ENCODE measurements around the gene LRRC14B. TPM values are rescaled to one million over a fixed set of nuclear protein-coding genes. Genes with fewer than 3 reads are reported as not detected.

Gene LRRC14B
- polyA plus RNA-seq, 3 donors: not detected

GRCh38 chr5:185095-186070 is 5.9 kb upstream of the LRRC14B start:
- H3K4me3 Mint-ChIP-seq: no peak overlapping the region
- Histone ChIP-seq H3K9me3 (replicated peaks in 1 of 2; ENCODE audit: control insufficient read depth in 1 of 2, insufficient read depth in 1 of 2, low read length in 2 of 2) (no peaks in the 10 kb centered on the region), H3K27ac (ENCODE audit: low read depth in 1 of 2, low read length in 2 of 2) (no peak overlapping the region), H3K4me3 (replicated peaks in 1 of 3; ENCODE audit: low read depth in 2 of 3, low read length in 3 of 3) (no peak overlapping the region), H3K4me1 (ENCODE audit: control insufficient read depth in 1 of 2, insufficient read depth in 2 of 2, low read length in 2 of 2) (peaks cover 0 to 3% of the 10 kb centered on the region in 2 donors), H2AFZ (ENCODE audit: insufficient read depth, low read depth, low read length, poor library complexity, severe bottlenecking) (no peak overlapping the region), H3K36me3 (replicated peaks in 1 of 2; ENCODE audit: control insufficient read depth in 1 of 2, insufficient read depth in 2 of 2, low read length in 2 of 2) (no peaks in the 10 kb centered on the region), H3K9ac (ENCODE audit: insufficient read depth, low read length, poor library complexity, severe bottlenecking) (no peak overlapping the region), H3K79me2 (ENCODE audit: insufficient read depth, low read length) (no peaks in the 10 kb centered on the region), H3K4me2 (replicated peaks; ENCODE audit: extremely low read depth, low read length, poor library complexity, severe bottlenecking) (no peak overlapping the region), H4K20me1 (ENCODE audit: insufficient read depth, low read length) (no peaks in the 10 kb centered on the region), H3K27me3 (ENCODE audit: control insufficient read depth in 2 of 2, insufficient read depth in 2 of 2, low read length in 2 of 2) (no peaks in the 10 kb centered on the region)
- TF ChIP-seq, protein P1, sequence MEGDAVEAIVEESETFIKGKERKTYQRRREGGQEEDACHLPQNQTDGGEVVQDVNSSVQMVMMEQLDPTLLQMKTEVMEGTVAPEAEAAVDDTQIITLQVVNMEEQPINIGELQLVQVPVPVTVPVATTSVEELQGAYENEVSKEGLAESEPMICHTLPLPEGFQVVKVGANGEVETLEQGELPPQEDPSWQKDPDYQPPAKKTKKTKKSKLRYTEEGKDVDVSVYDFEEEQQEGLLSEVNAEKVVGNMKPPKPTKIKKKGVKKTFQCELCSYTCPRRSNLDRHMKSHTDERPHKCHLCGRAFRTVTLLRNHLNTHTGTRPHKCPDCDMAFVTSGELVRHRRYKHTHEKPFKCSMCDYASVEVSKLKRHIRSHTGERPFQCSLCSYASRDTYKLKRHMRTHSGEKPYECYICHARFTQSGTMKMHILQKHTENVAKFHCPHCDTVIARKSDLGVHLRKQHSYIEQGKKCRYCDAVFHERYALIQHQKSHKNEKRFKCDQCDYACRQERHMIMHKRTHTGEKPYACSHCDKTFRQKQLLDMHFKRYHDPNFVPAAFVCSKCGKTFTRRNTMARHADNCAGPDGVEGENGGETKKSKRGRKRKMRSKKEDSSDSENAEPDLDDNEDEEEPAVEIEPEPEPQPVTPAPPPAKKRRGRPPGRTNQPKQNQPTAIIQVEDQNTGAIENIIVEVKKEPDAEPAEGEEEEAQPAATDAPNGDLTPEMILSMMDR (IDR thresholded peaks at IDR 0.05): no peak
- WGBS (ENCODE audit: insufficient coverage): 91% methylated on average over 15 of the region's 21 CpGs
- H3K27me3 Mint-ChIP-seq (ENCODE audit: low read depth in 3 of 3): peaks cover 6 to 10% (median 9%) of the 10 kb centered on the region in 3 donors
- no peaks in the 10 kb centered on the region for H3K36me3 Mint-ChIP-seq
- intact Hi-C loops (cut with micrococcal nuclease): no loop called here
- peaks cover 6% of the 10 kb centered on the region for H3K4me1 Mint-ChIP-seq
- H3K9me3 Mint-ChIP-seq: no peaks in the 10 kb centered on the region
- no peak for DNase-seq
- no peak overlapping the region for H3K27ac Mint-ChIP-seq

DNA sequence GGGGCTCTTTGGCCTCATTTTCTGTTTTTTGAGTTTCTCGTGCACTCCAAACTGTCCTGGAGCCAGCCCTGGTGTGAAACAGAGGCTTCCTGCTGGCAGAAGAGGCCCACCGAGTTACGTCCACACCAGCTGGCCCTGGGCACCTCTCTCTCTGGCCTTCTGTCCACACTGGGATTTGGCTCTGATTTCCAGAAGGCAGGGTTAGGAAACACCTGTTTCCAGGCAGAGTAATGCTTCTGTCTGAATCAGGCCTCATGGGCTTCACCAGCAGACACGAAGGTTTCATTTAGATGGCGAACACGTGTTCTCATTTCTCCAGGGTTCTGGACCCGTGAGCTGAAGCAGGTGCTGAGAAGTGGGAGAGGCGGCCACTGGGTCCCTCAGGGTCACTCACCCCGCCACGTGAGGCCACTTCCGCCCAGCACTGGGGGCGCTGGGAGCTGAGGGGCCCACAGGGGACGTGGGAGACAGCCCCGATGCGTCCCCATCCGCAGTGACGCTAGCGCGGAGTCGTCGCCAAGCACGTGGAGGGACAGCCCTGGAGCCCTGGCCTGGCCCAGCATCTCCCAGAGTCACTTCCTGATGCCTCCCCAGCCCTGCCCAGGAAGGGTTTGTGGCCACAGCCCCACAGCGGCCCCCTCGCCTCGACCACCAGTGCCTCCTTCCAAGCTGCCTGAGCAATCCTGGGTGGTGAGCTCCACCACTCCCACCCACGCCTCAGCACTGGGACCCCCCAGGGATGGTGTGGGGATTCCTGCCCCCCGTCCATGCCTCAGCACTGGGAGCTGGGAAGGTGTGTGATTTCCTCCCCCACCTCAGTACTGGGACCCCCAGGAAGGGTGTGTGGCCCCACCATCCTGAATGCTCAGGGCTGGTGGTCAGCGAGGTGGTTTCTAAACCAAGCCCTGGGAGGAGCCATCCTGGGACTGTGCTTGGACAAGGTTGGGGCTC is 4.9 kb upstream of the LRRC14B start:
- DNase-seq: no peak
- no peak overlapping the region for H3K4me2 ChIP-seq (replicated peaks; ENCODE audit: extremely low read depth, low read length, poor library complexity, severe bottlenecking)
- intact Hi-C loops (cut with micrococcal nuclease): no loop called here
- H3K27ac ChIP-seq (ENCODE audit: low read depth in 1 of 2, low read length in 2 of 2): no peak overlapping the region
- peaks cover 0 to 3% of the 10 kb centered on the region in 2 donors for H3K4me1 ChIP-seq (ENCODE audit: control insufficient read depth in 1 of 2, insufficient read depth in 2 of 2, low read length in 2 of 2)
- Mint-ChIP-seq H3K4me1 (peaks cover 6% of the 10 kb centered on the region), H3K36me3 (no peaks in the 10 kb centered on the region), H3K9me3 (no peaks in the 10 kb centered on the region), H3K27ac (no peak overlapping the region), H3K27me3 (ENCODE audit: low read depth in 3 of 3) (peaks cover 11 to 20% (median 12%) of the 10 kb centered on the region in 3 donors), H3K4me3 (no peak overlapping the region)
- no peak overlapping the region for H3K9ac ChIP-seq (ENCODE audit: insufficient read depth, low read length, poor library complexity, severe bottlenecking)
- no peaks in the 10 kb centered on the region for H3K79me2 ChIP-seq (ENCODE audit: insufficient read depth, low read length)
- H3K9me3 ChIP-seq (replicated peaks in 1 of 2; ENCODE audit: control insufficient read depth in 1 of 2, insufficient read depth in 1 of 2, low read length in 2 of 2): no peaks in the 10 kb centered on the region
- 74% methylated on average over 26 of the region's 28 CpGs for WGBS (ENCODE audit: insufficient coverage)
- no peaks in the 10 kb centered on the region for H4K20me1 ChIP-seq (ENCODE audit: insufficient read depth, low read length)
- H3K27me3 ChIP-seq (ENCODE audit: control insufficient read depth in 2 of 2, insufficient read depth in 2 of 2, low read length in 2 of 2): peaks cover 0 to 6% of the 10 kb centered on the region in 2 donors
- no peak overlapping the region for H3K4me3 ChIP-seq (replicated peaks in 1 of 3; ENCODE audit: low read depth in 2 of 3, low read length in 3 of 3)
- no peaks in the 10 kb centered on the region for H3K36me3 ChIP-seq (replicated peaks in 1 of 2; ENCODE audit: control insufficient read depth in 1 of 2, insufficient read depth in 2 of 2, low read length in 2 of 2)
- no peak overlapping the region for H2AFZ ChIP-seq (ENCODE audit: insufficient read depth, low read depth, low read length, poor library complexity, severe bottlenecking)
- TF ChIP-seq, protein P1 (IDR thresholded peaks at IDR 0.05): no peak

Data from CD14-positive monocyte (primary cell).